ENCODE results near the gene MGLL. TPM values are rescaled to one million over a fixed set of nuclear protein-coding genes. Genes with fewer than 3 reads are reported as not detected.

The MGLL gene
- total and polyA plus RNA-seq, 4 donors = 9.4 to 277 (median 74.2) TPM

GRCh38 chr3:127784283-127784682 is 38.0 kb downstream of the MGLL start:
- peaks cover 14 to 61% (median 48%) of the 10 kb centered on the region in 4 donors for H3K4me1 ChIP-seq (ENCODE audit: control insufficient read depth in 4 of 4, insufficient read depth in 4 of 4, low read length in 3 of 4)
- 89% methylated on average over 7 of the region's 7 CpGs for WGBS
- no peak for DNase-seq (ENCODE audit: low spot score)

More at GRCh38 chr3:127784283-127784682, 38.0 kb downstream of the MGLL start:
- Histone ChIP-seq H3K9me3 (ENCODE audit: control insufficient read depth in 4 of 4, low read length in 3 of 4) (no peaks in the 10 kb centered on the region), H3K27me3 (ENCODE audit: control insufficient read depth in 4 of 4, insufficient read depth in 4 of 4, low read length in 3 of 4) (no peaks in the 10 kb centered on the region), H3K27ac (ENCODE audit: low read depth in 1 of 2, low read length in 2 of 2) (peak overlapping the region; percentile 58 to 74), H3K36me3 (ENCODE audit: control insufficient read depth in 4 of 4, insufficient read depth in 3 of 4, low read depth in 1 of 4, low read length in 3 of 4) (peaks cover 0 to 9% (median 7%) of the 10 kb centered on the region in 4 donors), H3K9ac (ENCODE audit: low read depth in 1 of 2, low read length in 2 of 2) (no peak overlapping the region), H3K4me3 (ENCODE audit: low read depth in 1 of 3, low read length in 3 of 3) (no peak overlapping the region)
- TF ChIP-seq HNF4G (IDR thresholded peaks at IDR 0.05) (no peak), JUND (IDR thresholded peaks at IDR 0.05) (no peak), FOXA1 (IDR thresholded peaks at IDR 0.05) (no peak), MAX (IDR thresholded peaks at IDR 0.05) (no peak), RAD21 (IDR thresholded peaks at IDR 0.05) (no peak), SP1 (IDR thresholded peaks at IDR 0.05) (no peak), ATF3 (IDR thresholded peaks at IDR 0.05) (no peak), FOXA2 (IDR thresholded peaks at IDR 0.05) (no peak), REST (IDR thresholded peaks at IDR 0.05) (no peak), HNF4A (conservative IDR thresholded peaks at IDR 0.05) (no peak), GABPA (IDR thresholded peaks at IDR 0.05 in 1 of 2, conservative IDR thresholded peaks at IDR 0.05 in 1 of 2) (no peak), YY1 (IDR thresholded peaks at IDR 0.05) (no peak), RXRA (IDR thresholded peaks at IDR 0.05) (no peak), TAF1 (conservative IDR thresholded peaks at IDR 0.05) (no peak), EGR1 (IDR thresholded peaks at IDR 0.05; ENCODE audit: low read depth in 2 of 2) (no peak), NR2F2 (IDR thresholded peaks at IDR 0.05) (no peak)
- TF ChIP-seq, protein P1, sequence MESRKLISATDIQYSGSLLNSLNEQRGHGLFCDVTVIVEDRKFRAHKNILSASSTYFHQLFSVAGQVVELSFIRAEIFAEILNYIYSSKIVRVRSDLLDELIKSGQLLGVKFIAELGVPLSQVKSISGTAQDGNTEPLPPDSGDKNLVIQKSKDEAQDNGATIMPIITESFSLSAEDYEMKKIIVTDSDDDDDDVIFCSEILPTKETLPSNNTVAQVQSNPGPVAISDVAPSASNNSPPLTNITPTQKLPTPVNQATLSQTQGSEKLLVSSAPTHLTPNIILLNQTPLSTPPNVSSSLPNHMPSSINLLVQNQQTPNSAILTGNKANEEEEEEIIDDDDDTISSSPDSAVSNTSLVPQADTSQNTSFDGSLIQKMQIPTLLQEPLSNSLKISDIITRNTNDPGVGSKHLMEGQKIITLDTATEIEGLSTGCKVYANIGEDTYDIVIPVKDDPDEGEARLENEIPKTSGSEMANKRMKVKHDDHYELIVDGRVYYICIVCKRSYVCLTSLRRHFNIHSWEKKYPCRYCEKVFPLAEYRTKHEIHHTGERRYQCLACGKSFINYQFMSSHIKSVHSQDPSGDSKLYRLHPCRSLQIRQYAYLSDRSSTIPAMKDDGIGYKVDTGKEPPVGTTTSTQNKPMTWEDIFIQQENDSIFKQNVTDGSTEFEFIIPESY (IDR thresholded peaks at IDR 0.05) = no peak
- TF ChIP-seq, protein P2, sequence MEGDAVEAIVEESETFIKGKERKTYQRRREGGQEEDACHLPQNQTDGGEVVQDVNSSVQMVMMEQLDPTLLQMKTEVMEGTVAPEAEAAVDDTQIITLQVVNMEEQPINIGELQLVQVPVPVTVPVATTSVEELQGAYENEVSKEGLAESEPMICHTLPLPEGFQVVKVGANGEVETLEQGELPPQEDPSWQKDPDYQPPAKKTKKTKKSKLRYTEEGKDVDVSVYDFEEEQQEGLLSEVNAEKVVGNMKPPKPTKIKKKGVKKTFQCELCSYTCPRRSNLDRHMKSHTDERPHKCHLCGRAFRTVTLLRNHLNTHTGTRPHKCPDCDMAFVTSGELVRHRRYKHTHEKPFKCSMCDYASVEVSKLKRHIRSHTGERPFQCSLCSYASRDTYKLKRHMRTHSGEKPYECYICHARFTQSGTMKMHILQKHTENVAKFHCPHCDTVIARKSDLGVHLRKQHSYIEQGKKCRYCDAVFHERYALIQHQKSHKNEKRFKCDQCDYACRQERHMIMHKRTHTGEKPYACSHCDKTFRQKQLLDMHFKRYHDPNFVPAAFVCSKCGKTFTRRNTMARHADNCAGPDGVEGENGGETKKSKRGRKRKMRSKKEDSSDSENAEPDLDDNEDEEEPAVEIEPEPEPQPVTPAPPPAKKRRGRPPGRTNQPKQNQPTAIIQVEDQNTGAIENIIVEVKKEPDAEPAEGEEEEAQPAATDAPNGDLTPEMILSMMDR (IDR thresholded peaks at IDR 0.05; ENCODE audit: low read depth, low read length, missing input control) = no peak
